HEK293T (cell line): ENCODE data around the gene PLXNA3.

Experiments
- CTCF ChIA-PET: fragments of 350-600 bp; formaldehyde crosslinking; extraction: SDS; loops from one replicate; lab custom pipeline; 2021; ENCODE audit warnings: antibody characterized with exemption, inconsistent platforms; lab: Yijun Ruan, JAX
- POLR2A ChIA-PET: fragments of 350-600 bp; formaldehyde crosslinking; extraction: SDS; loops from one replicate; lab custom pipeline; 2020; ENCODE audit warnings: antibody characterized with exemption, inconsistent platforms; lab: Yijun Ruan, JAX
- DNase-seq: peaks from one replicate; pipeline ENCODE4 v3.0.0; 2012; ENCODE audit warnings: mixed read lengths; ENCODE audit errors: extremely low spot score
- ARNT ChIP-seq: fragments of 450-650 bp; IDR thresholded peaks from 2 replicates; pipeline ENCODE4 v1.6.1; 2017; ENCODE audit warnings: mild to moderate bottlenecking
- BHLHE40 ChIP-seq: fragments of 450-650 bp; IDR thresholded peaks from 2 replicates; pipeline ENCODE4 v1.6.1; 2016; ENCODE audit warnings: mild to moderate bottlenecking, moderate library complexity, borderline replicate concordance
- CTBP1 ChIP-seq: fragments of 450-650 bp; IDR thresholded peaks from 2 replicates; pipeline ENCODE4 v1.6.1; 2016; ENCODE audit warnings: borderline replicate concordance
- ELF4 ChIP-seq: fragments of 450-650 bp; IDR thresholded peaks from 2 replicates; pipeline ENCODE4 v1.6.1; 2017; ENCODE audit warnings: antibody characterized with exemption
- FOXA1 ChIP-seq: fragments of 450-650 bp; IDR thresholded peaks from 2 replicates; pipeline ENCODE4 v1.6.1; 2016; ENCODE audit warnings: mild to moderate bottlenecking
- FOXK2 ChIP-seq: fragments of 450-650 bp; IDR thresholded peaks from 2 replicates; pipeline ENCODE4 v1.6.1; 2016; ENCODE audit warnings: mild to moderate bottlenecking
- FOXM1 ChIP-seq: fragments of 450-650 bp; IDR thresholded peaks from 2 replicates; pipeline ENCODE4 v1.6.1; 2017; ENCODE audit warnings: mild to moderate bottlenecking, borderline replicate concordance
- HDGF ChIP-seq: fragments of 450-650 bp; IDR thresholded peaks from 2 replicates; pipeline ENCODE4 v1.6.1; 2017; ENCODE audit warnings: antibody characterized with exemption, borderline replicate concordance
- L3MBTL2 ChIP-seq: fragments of 450-650 bp; conservative IDR thresholded peaks from 2 replicates; pipeline ENCODE4 v1.6.1; 2016; ENCODE audit warnings: mild to moderate bottlenecking
- LEF1 ChIP-seq: fragments of 450-650 bp; IDR thresholded peaks from 2 replicates; pipeline ENCODE4 v1.6.1; 2017; ENCODE audit warnings: mild to moderate bottlenecking, borderline replicate concordance
- NFRKB ChIP-seq: fragments of 450-650 bp; IDR thresholded peaks from 2 replicates; pipeline ENCODE4 v1.6.1; 2016; ENCODE audit warnings: mild to moderate bottlenecking, moderate library complexity
- PKNOX1 ChIP-seq: fragments of 450-650 bp; IDR thresholded peaks from 2 replicates; pipeline ENCODE4 v1.6.1; 2016
- SP1 ChIP-seq: fragments of 450-650 bp; IDR thresholded peaks from 2 replicates; pipeline ENCODE4 v1.6.1; 2017
- SUZ12 ChIP-seq: fragments of 450-650 bp; IDR thresholded peaks from 2 replicates; pipeline ENCODE4 v1.6.1; 2016; ENCODE audit warnings: mild to moderate bottlenecking
- TARDBP ChIP-seq: fragments of 450-650 bp; IDR thresholded peaks from 2 replicates; pipeline ENCODE4 v1.6.1; 2016
- ZNF384 ChIP-seq: fragments of 450-650 bp; IDR thresholded peaks from 2 replicates; pipeline ENCODE4 v1.6.1; 2016

PLXNA3 gene

GRCh38 chrX:154483325-154483724 lies 25.2 kb downstream of the PLXNA3 start:
- ChIA-PET CTCF (interaction anchor here (0.6 kb wide), 1 partner anchor 77 kb away, joined by 3 read pairs; no protein-coding TSS in a partner anchor), POLR2A (interaction anchor here (0.6 to 1.4 kb wide), 4 partner anchors 38 to 105 kb away, joined by 3 to 4 read pairs (median 3); partner anchors contain the start of gene RPL10)
- TF ChIP-seq L3MBTL2: no peak
- TF ChIP-seq SUZ12: no peak
- TF ChIP-seq NFRKB: no peak
- TF ChIP-seq TARDBP: no peak
- no peak for TF ChIP-seq ELF4
- no peak for TF ChIP-seq CTBP1
- DNase-seq: no peak

GRCh38 chrX:154484255-154485149 lies 26.4 kb downstream of the PLXNA3 start:
- POLR2A ChIA-PET: interaction anchor here (1.4 kb wide), 1 partner anchor 87 kb away, joined by 4 read pairs; the partner anchor contains the start of gene RPL10
- CTCF ChIA-PET: no interaction called here
- no peak for DNase-seq

GRCh38 chrX:154485150-154486051 lies 27.3 kb downstream of the PLXNA3 start:
- ChIA-PET CTCF (no interaction called here), POLR2A (interaction anchor here (1.0 kb wide), 2 partner anchors 42 to 43 kb away, joined by 3 to 7 read pairs; no protein-coding TSS in a partner anchor)
- TF ChIP-seq LEF1 (no peak), ELF4 (no peak), ARNT (no peak), FOXA1 (no peak), FOXM1 (no peak), SP1 (no peak), BHLHE40 (no peak), CTBP1 (no peak), HDGF (no peak), TARDBP (no peak), SUZ12 (no peak), FOXK2 (no peak), NFRKB (no peak), PKNOX1 (no peak)
- no peak for DNase-seq

More at GRCh38 chrX:154484255-154485149, 26.4 kb downstream of the PLXNA3 start:
- TF ChIP-seq FOXM1 (no peak), SUZ12 (no peak), ELF4 (no peak), LEF1 (no peak), ARNT (no peak), CTBP1 (no peak), HDGF (no peak), L3MBTL2 (no peak), BHLHE40 (no peak), FOXA1 (no peak), TARDBP (no peak), FOXK2 (no peak), NFRKB (no peak), ZNF384 (no peak), SP1 (no peak), PKNOX1 (no peak)

GRCh38 chrX:154486052-154486395 lies 27.9 kb downstream of the PLXNA3 start:
- POLR2A ChIA-PET: interaction anchor here (1.0 to 1.4 kb wide), 4 partner anchors 41 to 74 kb away, joined by 3 to 7 read pairs (median 5); no protein-coding TSS in a partner anchor

More at GRCh38 chrX:154486052-154486395, 27.9 kb downstream of the PLXNA3 start:
- TF ChIP-seq TARDBP: no peak
- no peak for TF ChIP-seq NFRKB
- no peak for TF ChIP-seq CTBP1
- no peak for TF ChIP-seq LEF1
- TF ChIP-seq FOXM1: no peak
- TF ChIP-seq ARNT: no peak
- no peak for TF ChIP-seq PKNOX1
- no peak for TF ChIP-seq SP1
- no peak for TF ChIP-seq BHLHE40
- TF ChIP-seq FOXK2: no peak
- no peak for TF ChIP-seq SUZ12
- no peak for TF ChIP-seq ZNF384
- CTCF ChIA-PET: no interaction called here
- DNase-seq: no peak
